NK-92 (cell line): ENCODE data around the gene TAOK1.
A peak's percentile ranks its signal among the peaks of the same experiment; 100 is the strongest.

Experiments used
- DNase-seq: peaks from one replicate; lab custom pipeline; 2025; ENCODE audit not compliant: unreplicated experiment; lab: John Stamatoyannopoulos, UW

The TAOK1 gene

GRCh38 chr17:29568331-29569244, 178.4 kb downstream of the TAOK1 start, which contains the start of gene TP53I13:
Gene TP53I13 (plus strand): TSS chr17:29568701. CDS start chr17:29568759, 58 bp downstream.
- DNase-seq, result no peak

DNA sequence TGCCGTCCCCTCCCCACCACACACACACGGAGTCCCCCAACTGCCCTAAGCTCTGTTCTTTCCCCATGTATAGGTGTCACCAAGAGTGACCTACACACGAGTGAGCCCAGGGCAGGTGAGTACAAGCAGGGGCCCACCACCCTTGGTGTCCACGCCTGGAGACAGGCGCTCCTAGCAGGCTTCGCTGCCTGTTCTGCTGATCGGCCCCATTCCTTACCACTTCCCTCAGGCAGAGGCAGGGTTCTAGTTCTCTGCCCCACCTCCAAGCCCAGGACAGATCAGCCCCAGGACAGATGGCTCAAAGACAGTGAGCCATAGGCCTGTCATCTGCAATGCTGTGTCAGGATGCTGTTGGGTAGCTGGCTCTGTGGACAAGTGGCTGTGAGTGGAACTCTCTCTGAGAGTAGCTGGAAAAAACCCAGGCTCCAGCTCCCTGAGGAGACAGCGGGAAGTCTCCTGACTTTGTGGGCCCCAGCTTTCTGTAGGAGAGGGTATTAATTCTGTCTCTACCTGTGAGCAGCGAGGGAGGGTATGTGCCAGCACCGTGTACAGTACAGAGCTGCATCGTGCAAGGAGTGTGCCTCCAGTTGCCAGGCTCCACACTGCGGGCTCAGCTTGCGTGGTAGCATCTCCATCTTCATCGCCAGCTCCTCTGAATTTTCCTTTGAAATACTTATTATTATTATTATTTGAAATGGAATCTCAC, 179.2 kb downstream of the TAOK1 start:
- no peak for DNase-seq

DNA sequence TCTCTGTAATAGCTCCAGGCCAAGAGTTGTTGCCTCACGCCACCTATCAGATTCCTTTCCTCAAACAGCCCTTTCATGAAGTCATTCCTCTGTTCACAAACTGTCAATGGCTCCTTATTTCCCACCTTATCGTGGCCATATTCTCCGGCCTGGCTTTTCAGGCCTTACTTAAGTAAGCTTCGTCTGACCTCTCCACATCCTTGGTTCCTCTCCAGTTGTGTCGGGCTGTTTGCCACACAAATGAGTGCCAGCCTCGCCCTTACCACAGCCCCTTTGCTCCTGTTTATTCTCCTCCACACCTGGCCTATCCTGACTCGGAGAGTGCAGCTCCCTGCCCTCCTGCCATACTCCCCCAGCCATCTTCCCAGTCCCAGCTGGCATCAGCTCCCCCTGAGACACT, 180.4 kb downstream of the TAOK1 start:
- no peak for DNase-seq

- DNase-seq, result no peak
Measured at GRCh38 chr17:29571486-29571882, 181.3 kb downstream of the TAOK1 start.

DNA sequence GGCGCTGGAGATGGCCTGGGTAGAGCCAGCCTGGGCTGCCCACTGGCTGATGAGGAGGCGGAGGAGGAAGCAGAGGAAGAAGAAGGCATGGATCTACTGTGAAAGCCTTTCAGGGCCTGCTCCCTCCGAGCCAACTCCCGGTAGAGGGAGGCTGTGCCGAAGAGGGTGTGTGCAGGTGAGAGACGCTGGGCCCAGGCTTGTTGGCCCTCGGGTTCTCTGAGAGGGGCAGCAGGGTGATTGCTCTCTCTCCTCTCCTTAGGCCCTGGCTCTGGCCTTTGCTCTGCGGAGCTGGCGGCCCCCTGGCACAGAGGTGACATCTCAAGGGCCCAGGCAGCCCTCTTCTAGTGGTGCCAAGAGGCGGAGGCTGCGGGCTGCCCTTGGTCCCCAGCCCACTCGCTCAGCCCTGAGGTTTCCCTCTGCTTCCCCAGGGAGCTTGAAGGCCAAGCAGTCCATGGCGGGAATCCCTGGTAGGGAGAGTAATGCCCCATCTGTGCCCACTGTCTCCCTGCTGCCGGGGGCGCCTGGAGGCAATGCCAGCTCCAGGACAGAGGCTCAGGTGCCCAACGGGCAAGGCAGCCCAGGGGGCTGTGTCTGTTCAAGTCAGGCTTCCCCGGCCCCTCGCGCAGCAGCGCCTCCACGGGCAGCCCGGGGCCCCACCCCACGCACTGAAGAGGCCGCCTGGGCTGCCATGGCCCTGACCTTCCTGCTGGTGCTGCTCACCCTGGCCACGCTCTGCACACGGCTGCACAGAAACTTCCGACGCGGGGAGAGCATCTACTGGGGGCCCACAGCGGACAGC, 181.9 kb downstream of the TAOK1 start:
- no peak for DNase-seq

GRCh38 chr17:29572691-29573557, 182.8 kb downstream of the TAOK1 start:
- no peak for DNase-seq

DNA sequence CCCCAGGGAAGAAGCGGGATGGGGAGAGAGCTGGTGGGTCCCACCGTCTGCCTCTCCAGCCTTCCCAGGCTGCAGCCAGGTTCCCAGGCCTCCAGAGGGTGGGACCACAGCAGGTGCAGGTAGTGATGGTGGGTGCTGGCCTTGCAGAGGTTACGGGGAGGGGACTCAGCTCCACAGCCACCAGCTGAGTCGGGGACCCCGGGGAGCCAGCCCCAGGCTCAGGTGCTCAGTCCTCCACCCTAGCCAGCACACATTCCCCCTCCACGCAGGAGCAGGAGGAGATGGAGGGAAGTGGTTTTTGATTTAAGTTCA, 183.4 kb downstream of the TAOK1 start:
- no peak for DNase-seq

GRCh38 chr17:29573871-29574731, 183.9 kb downstream of the TAOK1 start:
- DNase-seq, result no peak

GRCh38 chr17:29574732-29575510, 184.8 kb downstream of the TAOK1 start:
- no peak for DNase-seq

- no peak for DNase-seq
Measured at GRCh38 chr17:29575511-29576213, 185.5 kb downstream of the TAOK1 start.

- DNase-seq, result no peak
Measured at GRCh38 chr17:29576214-29577000, 186.2 kb downstream of the TAOK1 start.

GRCh38 chr17:29577001-29577370, 186.8 kb downstream of the TAOK1 start:
- DNase-seq, result no peak

DNA sequence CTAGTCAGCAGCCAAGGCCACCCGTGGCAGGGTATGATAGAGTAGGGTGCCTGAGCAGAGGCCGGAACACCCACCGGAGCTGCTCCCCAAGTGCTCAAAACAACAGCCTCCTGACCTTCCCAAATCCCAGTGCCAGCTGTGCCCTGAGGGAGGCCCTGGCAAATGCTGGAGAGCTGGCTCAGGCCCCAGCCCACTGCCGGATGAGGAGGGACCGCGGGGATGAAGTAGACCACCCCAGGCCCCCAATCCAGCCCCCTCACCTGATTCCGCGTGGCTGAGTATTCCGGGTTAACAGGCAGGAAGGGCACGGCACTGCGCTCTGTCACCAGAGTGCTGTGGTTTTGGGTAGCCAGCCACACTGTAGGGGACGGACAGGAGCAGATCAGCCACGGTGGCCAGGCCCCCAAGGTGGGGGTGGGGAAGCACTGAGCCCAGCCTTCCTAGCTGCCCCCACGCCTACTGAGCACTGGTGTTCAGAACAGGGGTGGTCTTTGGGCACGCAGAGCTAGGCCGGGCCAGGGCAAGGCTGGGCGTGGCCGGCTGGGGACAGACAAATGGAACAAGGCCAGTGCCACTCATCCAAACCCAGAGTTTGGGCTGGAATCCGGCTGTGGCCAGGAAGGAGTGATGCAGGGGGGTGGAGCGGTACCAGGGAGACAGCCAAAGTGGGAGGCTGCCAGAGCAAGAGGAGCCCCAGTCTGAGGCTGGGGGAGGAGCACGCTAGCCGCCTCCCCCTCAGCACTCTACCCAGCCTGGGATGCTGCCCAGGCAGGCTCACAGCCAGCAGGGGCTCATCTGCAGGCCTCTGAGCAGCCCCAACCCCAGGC, 187.4 kb downstream of the TAOK1 start:
- DNase-seq, result no peak

- no peak for DNase-seq
Measured at GRCh38 chr17:29578626-29579485, 188.7 kb downstream of the TAOK1 start.

DNA sequence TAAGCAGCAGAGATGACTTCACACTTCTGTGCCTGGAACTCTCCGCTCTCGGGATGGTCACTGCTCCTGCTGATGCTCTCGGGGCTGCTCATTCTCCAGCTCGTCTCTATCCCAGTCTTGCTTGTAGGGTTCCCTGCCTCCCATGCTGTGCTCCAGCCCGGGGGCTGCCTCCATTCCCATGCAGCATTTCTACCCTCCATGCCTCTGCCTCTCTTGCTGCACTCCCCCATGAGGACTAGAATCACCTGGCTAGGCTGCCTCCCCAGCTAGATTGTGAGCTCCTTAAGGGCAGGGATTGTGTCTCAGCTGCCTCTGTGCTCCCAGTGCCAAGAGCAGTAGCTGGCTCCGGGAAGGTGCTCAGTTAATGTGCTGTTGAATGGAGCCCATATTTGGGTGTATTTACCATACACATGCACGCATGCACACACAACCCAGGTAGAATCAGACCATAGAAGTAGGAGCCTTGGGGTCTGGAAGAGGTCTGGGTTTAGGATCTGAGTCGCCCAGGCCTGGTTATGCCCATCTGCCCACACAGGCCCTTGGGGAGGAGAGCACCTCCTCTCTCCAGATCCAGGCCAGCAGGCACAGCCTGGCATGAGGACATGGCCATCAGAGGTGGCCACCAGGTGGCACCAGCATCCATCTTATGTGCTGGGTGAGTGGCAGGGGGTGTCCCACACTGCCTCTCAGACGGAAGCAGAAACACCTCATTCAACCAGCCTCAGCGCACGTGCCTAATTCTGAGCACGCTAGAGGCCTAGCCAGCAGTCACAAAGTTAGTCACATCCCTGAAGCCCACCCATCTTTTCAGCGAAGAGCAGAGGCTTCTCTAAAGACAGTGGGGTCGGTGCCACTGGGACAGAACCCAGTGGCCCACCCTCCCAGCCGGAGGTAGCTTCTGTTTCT, 190.0 kb downstream of the TAOK1 start:
- DNase-seq, result peak; percentile 32
